HG02759 (cell line): ENCODE data around the gene INHBE.

Source experiments
- ATAC-seq: cut with Tn5 transposase; IDR thresholded peaks from one replicate; pipeline ENCODE4 v1.9.1; 2021; ENCODE audit warnings: mild to moderate bottlenecking, moderate library complexity; ENCODE audit not compliant: unreplicated experiment

Gene INHBE

GRCh38 chr12:57473886-57474285 lies 18.8 kb downstream of the INHBE start:
- no peak for ATAC-seq

- no peak for ATAC-seq
Measured at GRCh38 chr12:57474430-57474829, 19.3 kb downstream of the INHBE start.

- no peak for ATAC-seq
Measured at GRCh38 chr12:57474862-57475261, 19.8 kb downstream of the INHBE start.

- ATAC-seq: peak; percentile 20
Measured at GRCh38 chr12:57475271-57476161, 20.4 kb downstream of the INHBE start.

GRCh38 chr12:57476162-57476992 lies 21.3 kb downstream of the INHBE start:
- peak; percentile 49 for ATAC-seq

GRCh38 chr12:57476993-57477709 lies 22.0 kb downstream of the INHBE start:
- ATAC-seq: no peak

- peak; percentile 42 for ATAC-seq
Measured at GRCh38 chr12:57477710-57478681, 22.9 kb downstream of the INHBE start.

GRCh38 chr12:57479043-57479375 lies 23.9 kb downstream of the INHBE start:
- no peak for ATAC-seq

GRCh38 chr12:57479376-57480115 lies 24.4 kb downstream of the INHBE start, which contains the start of gene ARHGAP9:
Gene ARHGAP9 (minus strand): TSS chr12:57479866. CDS start chr12:57479406, 460 bp downstream.
- ATAC-seq: no peak

- ATAC-seq: no peak
Measured at GRCh38 chr12:57481671-57482070, 26.6 kb downstream of the INHBE start.

GRCh38 chr12:57483466-57483865 lies 28.4 kb downstream of the INHBE start:
- no peak for ATAC-seq

GRCh38 chr12:57485695-57486094 lies 30.6 kb downstream of the INHBE start:
- no peak for ATAC-seq

- no peak for ATAC-seq
Measured at GRCh38 chr12:57487055-57487596, 32.0 kb downstream of the INHBE start.

- peak; percentile 98 for ATAC-seq
Measured at GRCh38 chr12:57487597-57488401, 32.7 kb downstream of the INHBE start, which contains the start of gene MARS1. Gene MARS1 (plus strand): TSS chr12:57488068. CDS start chr12:57488091, 23 bp downstream.

GRCh38 chr12:57488402-57489156 lies 33.5 kb downstream of the INHBE start:
- ATAC-seq: no peak

- no peak for ATAC-seq
Measured at GRCh38 chr12:57489157-57489641, 34.1 kb downstream of the INHBE start.

GRCh38 chr12:57490126-57490525 lies 35.0 kb downstream of the INHBE start:
- no peak for ATAC-seq
